ENCODE measurements around the gene CPNE7.

DNA sequence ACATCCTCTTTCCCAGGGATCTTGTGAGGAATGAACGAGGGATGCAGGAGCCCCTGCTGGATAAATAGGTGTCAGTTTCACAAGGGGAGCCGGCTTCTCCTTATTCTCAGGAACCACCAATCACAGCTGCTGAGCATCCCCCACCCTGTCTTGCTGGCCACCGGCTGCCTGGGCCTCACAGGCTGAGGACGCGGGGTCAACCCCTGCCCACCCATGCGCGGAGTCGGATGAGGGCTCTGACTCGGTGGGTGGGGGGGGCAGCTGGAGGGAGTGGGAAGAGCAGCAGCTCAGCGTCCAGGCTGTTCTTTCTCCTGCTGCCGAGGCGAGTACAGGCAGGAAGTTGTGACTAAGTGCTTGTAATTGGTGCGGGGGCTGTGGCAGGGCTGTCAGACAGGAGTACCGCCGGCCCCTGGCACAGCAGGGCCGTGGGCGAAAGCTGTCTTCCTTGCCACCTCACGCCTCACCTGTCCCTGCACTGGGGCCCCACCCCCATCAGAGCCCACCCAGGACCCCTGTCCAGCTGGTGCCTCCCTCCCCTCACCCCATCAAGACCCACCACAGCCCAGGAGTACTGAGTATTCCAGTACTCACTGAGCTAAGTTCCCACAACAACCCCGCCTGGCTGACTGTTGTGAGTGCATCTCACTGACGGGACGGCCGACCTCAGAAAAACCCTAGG lies 26.9 kb downstream of the CPNE7 start:
- TF ChIP-seq ZFP37 (tag by site-specific recombination; IDR thresholded peaks at IDR 0.05) (no peak), TCF7L2 (IDR thresholded peaks at IDR 0.05; ENCODE audit: borderline replicate concordance, low read depth, low read length) (no peak), PRDM1 (tag by site-specific recombination; IDR thresholded peaks at IDR 0.05) (no peak)

Measured in HEK293 (cell line).